K562 (cell line): ENCODE results near the gene EXOSC1. TPM values are rescaled to one million over a fixed set of nuclear protein-coding genes. Genes with fewer than 3 reads are reported as not detected.
A peak's percentile ranks its signal among the peaks of the same experiment; 100 is the strongest.

ENCODE experiments used
- ATAC-seq: fragments of 200-7000 bp; cut with Tn5 transposase; 3 replicates; pipeline ENCODE4 v1.9.1; 2020; ENCODE audit warnings: moderate library complexity
- BruUV-seq: library from RNA; stranded (reverse); fragments of 400-500 nt; replicated peaks from 2 replicates; lab custom pipeline; 2021; lab: Mats Ljungman, UMichigan
- CTCF ChIA-PET: fragments of 300-600 bp; formaldehyde crosslinking; extraction: SDS; loops from one replicate; lab custom pipeline; 2021; ENCODE audit warnings: low intra/inter-chr PET ratio; lab: Yijun Ruan, JAX
- POLR2A ChIA-PET: fragments of 300-600, 350-650 bp; sonication (Branson Sonifier 250); formaldehyde crosslinking; extraction: SDS; loops from one replicate; lab custom pipeline; 2021; ENCODE audit warnings: antibody characterized with exemption, inconsistent platforms; lab: Yijun Ruan, JAX
- DNase-seq, 4 experiments: peaks; one replicate each; pipeline versions ENCODE4 v3.0.0 to v3.0.0-alpha.2; 2011 to 2018; ENCODE audit warnings: low spot score in 3 of 4, mixed read lengths in 3 of 4; ENCODE audit errors: extremely low read depth in 1 of 4
- FAIRE-seq: peaks from 2 replicates; lab custom pipeline; 2011; peaks lifted over from hg19 to GRCh38; lab: Jason Lieb, UNC
- H2AFZ ChIP-seq: 2 replicates; pipeline ENCODE4 v1.6.0; 2011; ENCODE audit warnings: low read depth, low read length, control low read depth, inconsistent platforms
- H3K27ac ChIP-seq: fragments of 200-600 bp; 3 replicates; pipeline ENCODE4 v1.8.0; 2011; ENCODE audit warnings: low read depth, mild to moderate bottlenecking, control low read depth, inconsistent platforms, low read length, moderate library complexity, mixed read lengths; ENCODE audit errors: extremely low read depth
- H3K27me3 ChIP-seq, 2 experiments: fragments of 300-600 bp in 1 of 2; 2 replicates in 1 of 2; 3 replicates in 1 of 2; pipeline versions ENCODE4 v1.6.0 to v1.8.0; 2011; ENCODE audit warnings: inconsistent platforms in 2 of 2, low read length in 2 of 2, mild to moderate bottlenecking in 1 of 2, mixed read lengths in 1 of 2, moderate library complexity in 1 of 2; ENCODE audit not compliant: control insufficient read depth in 2 of 2, insufficient read depth in 2 of 2
- H3K36me3 ChIP-seq: fragments of 300-600 bp; 3 replicates; pipeline ENCODE4 v1.8.0; 2011; ENCODE audit warnings: mild to moderate bottlenecking, low read length, inconsistent platforms; ENCODE audit not compliant: control insufficient read depth, insufficient read depth
- H3K4me1 ChIP-seq, 2 experiments: fragments of 200-600 bp in 1 of 2; replicated peaks in 1 of 2; 2 replicates in 1 of 2; 3 replicates in 1 of 2; pipeline versions ENCODE4 v1.5.1 to v1.8.0; 2011; ENCODE audit warnings: inconsistent platforms in 2 of 2, low read length in 2 of 2, mild to moderate bottlenecking in 1 of 2, mixed read lengths in 1 of 2, moderate library complexity in 1 of 2; ENCODE audit not compliant: control insufficient read depth in 2 of 2, insufficient read depth in 2 of 2
- H3K4me2 ChIP-seq: 2 replicates; pipeline ENCODE4 v1.6.1; 2011; ENCODE audit warnings: low read length, control low read depth, inconsistent platforms, mixed read lengths; ENCODE audit not compliant: insufficient read depth
- H3K4me3 ChIP-seq: fragments of 200-600 bp; sonication (generic), shearing (Covaris generic); 2 replicates; pipeline ENCODE4 v1.5.1; 2016; ENCODE audit warnings: control low read depth, inconsistent platforms
- H3K79me2 ChIP-seq: fragments of 200-600 bp; 3 replicates; pipeline ENCODE4 v1.8.0; 2011; ENCODE audit warnings: low read length, inconsistent platforms; ENCODE audit not compliant: control insufficient read depth, insufficient read depth
- H3K9ac ChIP-seq, 2 experiments: 2 replicates each; pipeline versions ENCODE4 v1.6.0 to v1.6.1; 2011; ENCODE audit warnings: low read depth in 2 of 2, low read length in 2 of 2, control low read depth in 1 of 2, inconsistent platforms in 1 of 2, mild to moderate bottlenecking in 1 of 2, mixed read lengths in 1 of 2; ENCODE audit not compliant: insufficient read depth in 1 of 2
- H3K9me1 ChIP-seq: one replicate; pipeline ENCODE4 v1.6.0; 2011; ENCODE audit warnings: inconsistent platforms, mild to moderate bottlenecking, low read length, moderate library complexity; ENCODE audit not compliant: control insufficient read depth, insufficient read depth
- H3K9me3 ChIP-seq: replicated peaks from 2 replicates; pipeline ENCODE4 v1.5.1; 2011; ENCODE audit warnings: low read depth, low read length, inconsistent platforms; ENCODE audit not compliant: control insufficient read depth, insufficient read depth
- H4K20me1 ChIP-seq: replicated peaks from 2 replicates; pipeline ENCODE4 v1.6.1; 2011; ENCODE audit warnings: low read length, inconsistent platforms, mixed read lengths; ENCODE audit not compliant: control insufficient read depth, insufficient read depth
- POLR2G ChIP-seq: fragments of 200-400 bp; formaldehyde crosslinking; IDR thresholded peaks from 2 replicates; pipeline ENCODE4 v1.6.1; 2017; ENCODE audit warnings: low read depth, mild to moderate bottlenecking, antibody characterized with exemption, low read length, moderate library complexity
- RAD21 ChIP-seq, 2 experiments: fragments of 250-450 bp in 1 of 2; fragments of 450-650 bp in 1 of 2; sonication (Bioruptor Pico) in 1 of 2; formaldehyde crosslinking in 1 of 2; IDR thresholded peaks in 1 of 2; conservative IDR thresholded peaks in 1 of 2; 2 replicates each; pipeline versions ENCODE4 v1.4.0 to v1.8.0; 2020 to 2022; ENCODE audit warnings: mild to moderate bottlenecking in 2 of 2, moderate library complexity in 1 of 2
- ZFP36 ChIP-seq: fragments of 150-350 bp; IDR thresholded peaks from 2 replicates; pipeline ENCODE4 v1.6.1; 2018; ENCODE audit warnings: low read length, low read depth; ENCODE audit not compliant: partially characterized antibody
- WGBS: fragments of 100-300 bp; shearing (Covaris generic); methylation state at CpG from one replicate; pipeline ENCODE4 v1.1.6; 2016; ENCODE audit warnings: low coverage, mixed read lengths; ENCODE audit not compliant: insufficient coverage; ENCODE audit errors: missing lambda C conversion rate; 5-methylcytosine and 5-hydroxymethylcytosine counted together
- in situ Hi-C: fragments of 300-500 bp; cut with MboI; formaldehyde crosslinking; loops from 4 replicates; pipeline ENCODE4 v1.15.0; 2018; ENCODE audit warnings: inconsistent platforms, mixed read lengths
- intact Hi-C: fragments of 100-400 bp; cut with micrococcal nuclease; formaldehyde crosslinking; loops from 2 replicates; pipeline ENCODE4 v1.14.2; 2022
- polyA plus RNA-seq, 8 experiments: library from polyadenylated mRNA; depleted of rRNA in 4 of 8; stranded (reverse) in 5 of 8; unstranded in 3 of 8; fragments of >200 nt; fragmentation: Nextera tagmentation in 2 of 8; fragmentation: Illumina TruSeq in 1 of 8; extraction: Ambion mirVana in 2 of 8; extraction: Trizol in 1 of 8; gene quantifications; 2 replicates each; pipeline versions ENCODE4 v1.2.1 to v1.2.3, GENCODE V29; 2011 to 2014; ENCODE audit warnings: inconsistent platforms in 1 of 8, missing spikeins in 1 of 8
- total RNA-seq, 7 experiments: library from RNA; depleted of rRNA in 6 of 7; stranded (reverse); fragments of >200 nt in 6 of 7; fragmentation: Illumina TruSeq in 2 of 7; extraction: Trizol in 2 of 7; gene quantifications; 2 replicates each; pipeline versions ENCODE4 v1.2.1 to v1.2.3, GENCODE V29; 2011 to 2021; ENCODE audit warnings: low replicate concordance in 1 of 7

Gene EXOSC1
- total and polyA plus RNA-seq, 9 of the 15 experiments (the other 6 are each of a cell fraction or from before 2014, with no cell fraction given), result 44.3 to 117 (median 67.0) TPM

GRCh38 chr10:97442277-97442676, 3.5 kb downstream of the EXOSC1 start:
- DNase-seq, result no peak
- ChIA-PET POLR2A (interaction anchor here (0.7 to 1.5 kb wide), 3 partner anchors 9 to 12 kb away, joined by 3 to 6 read pairs (median 3); no protein-coding TSS in a partner anchor), CTCF (no interaction called here)
- intact Hi-C loops, result no loop called here
- Histone ChIP-seq H4K20me1 (no peaks in the 10 kb centered on the region), H3K27ac (no peak overlapping the region), H3K4me3 (no peak overlapping the region), H3K79me2 (peaks cover 33% of the 10 kb centered on the region), H3K36me3 (peaks cover 46% of the 10 kb centered on the region; the same call in 2 of the 3 replicates), H3K9me3 (no peaks in the 10 kb centered on the region), H3K9ac (no peak overlapping the region), H2AFZ (no peak overlapping the region), H3K4me2 (no peak overlapping the region), H3K27me3 (no peaks in the 10 kb centered on the region), H3K4me1 (peaks cover 8 to 10% of the 10 kb centered on the region in 2 experiments; a peak in 3 of 5 replicates), H3K9me1 (no peaks in the 10 kb centered on the region)
- in situ Hi-C loops, result no loop called here
- ATAC-seq, result no peak
- no peak for TF ChIP-seq ZFP36
- FAIRE-seq, result no peak
- WGBS, result 100% methylated on average over 1 of the region's 1 CpG
- BruUV-seq, result no TSS peak

GRCh38 chr10:97435211-97435610, 10.6 kb downstream of the EXOSC1 start:
- H3K9me3 ChIP-seq, result no peaks in the 10 kb centered on the region
- H4K20me1 ChIP-seq, result 0 out of 2 replicates have a peak, but pooled peaks cover 4% of the 10 kb centered on the region
- in situ Hi-C loops, result no loop called here
- TF ChIP-seq RAD21 (CRISPR knock-in tag; conservative IDR thresholded peaks at IDR 0.05 in 1 of 2, IDR thresholded peaks at IDR 0.05 in 1 of 2), result no peak
- TF ChIP-seq POLR2G, result 0 out of 2 replicates have a peak, but pooled peaks have one; percentile 32
- FAIRE-seq (no peak), DNase-seq (no peak), ATAC-seq (no peak)
- no peak overlapping the region for H3K9ac ChIP-seq
- 90% methylated on average over 6 of the region's 6 CpGs for WGBS
- H2AFZ ChIP-seq, result no peak overlapping the region
- H3K9me1 ChIP-seq, result no peaks in the 10 kb centered on the region
- no peaks in the 10 kb centered on the region for H3K4me1 ChIP-seq
- no peak overlapping the region for H3K4me3 ChIP-seq
- H3K27me3 ChIP-seq, result no peaks in the 10 kb centered on the region
- H3K79me2 ChIP-seq, result peaks cover 5% of the 10 kb centered on the region; the same call in 2 of the 3 replicates
- ChIA-PET POLR2A (no interaction called here), CTCF (no interaction called here)
- intact Hi-C loops, result no loop called here
- H3K36me3 ChIP-seq, result peaks cover 64% of the 10 kb centered on the region; the same call in 2 of the 3 replicates
- no TSS peak for BruUV-seq
- no peak overlapping the region for H3K4me2 ChIP-seq
- no peak overlapping the region for H3K27ac ChIP-seq
